ENCODE measurements around the gene SEC61B. TPM values are rescaled to one million over a fixed set of nuclear protein-coding genes. Genes with fewer than 3 reads are reported as not detected.

SEC61B gene
- total RNA-seq, 4 donors from 2014 or later = 12.8 to 244 (median 70.1) TPM

DNA sequence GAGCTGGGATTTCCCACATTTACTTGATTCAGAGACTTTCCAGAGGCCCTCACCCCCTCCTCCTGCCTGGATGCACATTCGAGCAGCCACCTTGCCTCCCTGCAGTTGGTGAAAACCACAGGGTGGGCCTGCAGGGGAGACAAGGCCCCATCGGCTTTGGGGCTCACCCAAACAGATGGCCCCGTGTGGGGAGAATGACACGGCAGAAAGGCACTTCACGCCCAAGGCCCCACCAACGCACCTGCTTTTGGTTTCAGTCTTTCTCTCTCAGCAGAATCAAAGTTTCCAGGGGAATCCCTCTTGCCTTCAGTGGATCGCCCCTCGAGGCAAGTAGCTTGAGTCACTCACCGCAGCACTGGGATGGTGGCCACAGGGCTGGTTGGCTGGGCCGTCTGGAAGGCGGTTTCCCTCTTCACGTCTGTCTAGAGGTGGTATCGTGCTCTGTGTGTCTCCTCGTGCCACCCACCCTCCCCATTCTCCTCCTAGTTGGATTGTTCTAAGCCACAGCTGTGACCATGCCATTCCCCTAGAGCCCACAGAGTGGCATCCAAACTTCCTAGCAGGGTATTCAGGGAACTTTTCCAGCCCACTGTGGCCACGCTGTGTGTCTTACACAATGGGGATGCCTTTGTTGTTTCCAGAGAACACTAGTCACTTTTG is 31.8 kb downstream of the SEC61B start:
- no peak for DNase-seq
- Histone ChIP-seq H3K4me1 (no peaks in the 10 kb centered on the region), H3K27me3 (no peaks in the 10 kb centered on the region), H3K27ac (no peak overlapping the region), H3K4me3 (no peak overlapping the region), H3K9me3 (no peaks in the 10 kb centered on the region), H3K36me3 (no peaks in the 10 kb centered on the region)
- TF ChIP-seq POLR2A (IDR thresholded peaks at IDR 0.05) = no peak
- TF ChIP-seq, protein P1, sequence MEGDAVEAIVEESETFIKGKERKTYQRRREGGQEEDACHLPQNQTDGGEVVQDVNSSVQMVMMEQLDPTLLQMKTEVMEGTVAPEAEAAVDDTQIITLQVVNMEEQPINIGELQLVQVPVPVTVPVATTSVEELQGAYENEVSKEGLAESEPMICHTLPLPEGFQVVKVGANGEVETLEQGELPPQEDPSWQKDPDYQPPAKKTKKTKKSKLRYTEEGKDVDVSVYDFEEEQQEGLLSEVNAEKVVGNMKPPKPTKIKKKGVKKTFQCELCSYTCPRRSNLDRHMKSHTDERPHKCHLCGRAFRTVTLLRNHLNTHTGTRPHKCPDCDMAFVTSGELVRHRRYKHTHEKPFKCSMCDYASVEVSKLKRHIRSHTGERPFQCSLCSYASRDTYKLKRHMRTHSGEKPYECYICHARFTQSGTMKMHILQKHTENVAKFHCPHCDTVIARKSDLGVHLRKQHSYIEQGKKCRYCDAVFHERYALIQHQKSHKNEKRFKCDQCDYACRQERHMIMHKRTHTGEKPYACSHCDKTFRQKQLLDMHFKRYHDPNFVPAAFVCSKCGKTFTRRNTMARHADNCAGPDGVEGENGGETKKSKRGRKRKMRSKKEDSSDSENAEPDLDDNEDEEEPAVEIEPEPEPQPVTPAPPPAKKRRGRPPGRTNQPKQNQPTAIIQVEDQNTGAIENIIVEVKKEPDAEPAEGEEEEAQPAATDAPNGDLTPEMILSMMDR (IDR thresholded peaks at IDR 0.05) = no peak
- intact Hi-C loops (cut with DNase I; ENCODE audit: low total_unique reads) = no loop called here

DNA sequence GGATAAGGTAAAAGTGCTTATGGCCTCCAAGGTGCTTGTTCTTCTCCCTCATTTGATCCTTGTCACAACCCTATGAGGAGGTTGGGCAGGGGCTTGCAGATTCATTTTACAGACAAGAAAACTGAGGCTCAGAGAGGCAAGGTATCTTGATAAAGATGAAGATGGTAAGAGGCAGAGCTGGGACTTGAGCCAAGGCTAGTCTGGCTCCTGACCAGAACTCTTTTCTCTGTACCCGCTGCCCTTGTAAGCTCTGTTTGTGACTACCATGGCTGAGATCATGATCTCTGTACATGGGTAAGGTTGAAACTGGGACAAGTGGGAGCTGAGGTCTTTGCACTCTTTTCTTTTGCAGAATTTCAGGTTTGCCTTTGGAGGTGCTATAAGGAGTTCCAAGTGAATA is 33.6 kb downstream of the SEC61B start:
- TF ChIP-seq POLR2A (IDR thresholded peaks at IDR 0.05) = no peak
- TF ChIP-seq, protein P1 (IDR thresholded peaks at IDR 0.05) = no peak
- no peaks in the 10 kb centered on the region for H3K9me3 ChIP-seq
- no peak overlapping the region for H3K4me3 ChIP-seq
- intact Hi-C loops (cut with DNase I; ENCODE audit: low total_unique reads) = no loop called here
- H3K36me3 ChIP-seq = no peaks in the 10 kb centered on the region
- H3K27me3 ChIP-seq = no peaks in the 10 kb centered on the region
- peaks cover 0 to 4% of the 10 kb centered on the region in 2 donors for H3K4me1 ChIP-seq
- no peak overlapping the region for H3K27ac ChIP-seq
- DNase-seq = no peak

DNA sequence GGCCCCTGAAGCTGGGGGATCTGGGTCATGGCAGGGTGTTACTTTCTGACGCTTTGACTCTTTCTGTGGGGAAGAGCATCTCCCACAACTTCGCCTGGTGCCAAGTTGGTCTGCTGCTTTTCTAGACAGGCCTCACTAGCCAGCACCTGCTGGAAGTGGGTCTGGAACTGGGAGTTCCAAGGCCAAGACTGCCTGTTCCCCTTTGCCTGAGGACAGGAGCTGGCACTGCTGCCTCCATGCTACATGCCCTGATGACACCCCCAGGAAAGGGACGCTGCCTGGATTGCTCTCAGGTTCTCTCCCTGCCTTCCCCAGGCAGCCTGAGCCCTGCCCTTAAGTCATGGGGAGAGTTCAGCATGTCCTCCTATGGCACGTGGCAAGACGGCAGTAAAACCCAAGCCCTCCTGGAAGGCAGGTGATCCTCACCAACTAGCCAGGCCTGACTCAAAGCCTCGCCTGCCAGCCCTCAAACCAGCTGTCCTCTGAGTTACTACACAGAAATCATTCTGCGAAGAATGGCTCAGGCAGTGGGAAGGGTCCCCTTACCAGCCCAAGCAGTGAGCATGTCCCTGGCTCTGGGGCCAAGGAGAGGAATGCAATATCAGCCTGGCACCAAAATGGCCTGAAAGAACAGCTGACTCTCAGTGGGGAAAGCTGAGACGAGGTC is 35.8 kb downstream of the SEC61B start:
- Histone ChIP-seq H3K36me3 (no peaks in the 10 kb centered on the region), H3K9me3 (no peaks in the 10 kb centered on the region), H3K4me3 (no peak overlapping the region), H3K27me3 (no peaks in the 10 kb centered on the region), H3K4me1 (peaks cover 0 to 4% of the 10 kb centered on the region in 2 donors), H3K27ac (no peak overlapping the region)
- no peak for DNase-seq
- TF ChIP-seq, protein P1 (IDR thresholded peaks at IDR 0.05) = no peak
- no peak for TF ChIP-seq POLR2A (IDR thresholded peaks at IDR 0.05)
- intact Hi-C loops (cut with DNase I; ENCODE audit: low total_unique reads) = no loop called here

DNA sequence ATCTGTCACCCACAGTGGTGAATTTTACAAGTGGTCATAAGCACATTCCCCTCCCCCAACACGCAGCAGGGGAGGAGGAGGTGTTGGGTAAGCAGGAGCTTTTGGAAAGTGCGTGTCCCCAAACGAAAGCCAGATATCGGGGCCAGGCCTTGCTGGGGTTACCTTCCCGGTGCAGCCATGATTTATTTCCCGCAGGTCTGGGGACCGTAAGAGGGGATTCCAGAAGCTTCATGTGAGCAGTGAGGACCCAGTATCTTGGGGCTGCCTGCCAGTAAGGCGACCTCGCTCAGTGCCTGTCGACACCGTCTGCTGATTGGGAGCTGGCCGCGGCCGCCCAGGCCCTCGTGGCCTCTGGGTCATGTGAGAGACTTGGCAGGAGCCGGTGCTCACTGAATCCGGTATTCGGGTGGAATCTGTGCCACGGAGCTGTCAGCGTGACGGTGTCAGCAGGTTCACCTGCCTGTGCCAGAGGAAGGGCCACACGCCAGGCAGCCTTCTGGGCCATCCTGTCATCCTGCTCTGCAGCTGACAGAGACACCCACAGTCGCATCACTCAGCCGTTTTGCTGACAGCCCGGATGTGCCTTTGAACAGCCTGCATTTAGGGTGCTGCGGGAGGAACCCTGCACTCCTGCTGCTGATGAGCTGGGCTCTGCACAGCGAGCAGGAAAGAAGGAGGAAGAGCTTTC is 37.3 kb downstream of the SEC61B start:
- H3K27ac ChIP-seq = peak overlapping the region; percentile 74 to 81
- H3K27me3 ChIP-seq = no peaks in the 10 kb centered on the region
- peak overlapping the region; percentile 22 to 37 for H3K4me3 ChIP-seq
- intact Hi-C loops (cut with DNase I; ENCODE audit: low total_unique reads) = no loop called here
- TF ChIP-seq POLR2A (IDR thresholded peaks at IDR 0.05) = peak in 1 of 2 donors; percentile 26
- TF ChIP-seq, protein P1 (IDR thresholded peaks at IDR 0.05) = no peak
- H3K36me3 ChIP-seq = no peaks in the 10 kb centered on the region
- no peaks in the 10 kb centered on the region for H3K9me3 ChIP-seq
- H3K4me1 ChIP-seq = peaks cover 0 to 4% of the 10 kb centered on the region in 2 donors
- DNase-seq = peak; percentile 65 to 77

DNA sequence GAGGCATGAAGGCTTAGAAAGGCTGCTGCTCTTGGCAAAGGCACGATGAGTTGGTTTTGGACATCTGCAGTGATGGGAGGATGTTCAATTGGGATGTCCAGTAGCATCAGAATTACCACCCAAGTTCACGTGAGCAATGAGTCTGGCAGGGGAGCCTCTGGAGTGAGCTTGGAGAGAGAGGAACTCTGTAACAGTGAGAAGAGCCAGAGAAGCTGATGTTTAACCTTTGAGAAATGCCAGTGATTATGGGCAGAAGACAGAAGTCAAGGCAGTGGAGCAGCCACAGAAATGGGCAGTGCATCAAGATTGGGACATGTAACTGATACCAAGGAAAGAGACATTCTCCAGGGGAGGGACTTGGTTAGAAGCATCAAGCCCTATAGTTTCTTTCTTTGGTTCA is 39.8 kb downstream of the SEC61B start:
- TF ChIP-seq POLR2A (IDR thresholded peaks at IDR 0.05) = no peak
- TF ChIP-seq, protein P1 (IDR thresholded peaks at IDR 0.05) = no peak
- H3K27ac ChIP-seq = no peak overlapping the region
- intact Hi-C loops (cut with DNase I; ENCODE audit: low total_unique reads) = no loop called here
- H3K27me3 ChIP-seq = no peaks in the 10 kb centered on the region
- no peak overlapping the region for H3K4me3 ChIP-seq
- H3K9me3 ChIP-seq = no peaks in the 10 kb centered on the region
- H3K36me3 ChIP-seq = no peaks in the 10 kb centered on the region
- H3K4me1 ChIP-seq = peaks cover 0 to 4% of the 10 kb centered on the region in 2 donors
- no peak for DNase-seq

Measured in uterus (tissue), 4 donors.